K562 (cell line): Measurements from ENCODE around the gene ROBO1. TPM values are rescaled to one million over a fixed set of nuclear protein-coding genes. Genes with fewer than 3 reads are reported as not detected.

Experiments
- ATAC-seq: fragments of 200-7000 bp; cut with Tn5 transposase; 3 replicates; pipeline ENCODE4 v1.9.1; 2020; ENCODE audit warnings: moderate library complexity
- BruUV-seq: library from RNA; stranded (reverse); fragments of 400-500 nt; replicated peaks from 2 replicates; lab custom pipeline; 2021; lab: Mats Ljungman, UMichigan
- CTCF ChIA-PET: fragments of 300-600 bp; formaldehyde crosslinking; extraction: SDS; loops from one replicate; lab custom pipeline; 2021; ENCODE audit warnings: low intra/inter-chr PET ratio; lab: Yijun Ruan, JAX
- POLR2A ChIA-PET: fragments of 300-600, 350-650 bp; sonication (Branson Sonifier 250); formaldehyde crosslinking; extraction: SDS; loops from one replicate; lab custom pipeline; 2021; ENCODE audit warnings: antibody characterized with exemption, inconsistent platforms; lab: Yijun Ruan, JAX
- DNase-seq, 4 experiments: peaks; one replicate each; pipeline versions ENCODE4 v3.0.0 to v3.0.0-alpha.2; 2011 to 2018; ENCODE audit warnings: low spot score in 3 of 4, mixed read lengths in 3 of 4; ENCODE audit errors: extremely low read depth in 1 of 4
- FAIRE-seq: peaks from 2 replicates; lab custom pipeline; 2011; peaks lifted over from hg19 to GRCh38; lab: Jason Lieb, UNC
- H2AFZ ChIP-seq: 2 replicates; pipeline ENCODE4 v1.6.0; 2011; ENCODE audit warnings: low read depth, low read length, control low read depth, inconsistent platforms
- H3K27ac ChIP-seq: fragments of 200-600 bp; 3 replicates; pipeline ENCODE4 v1.8.0; 2011; ENCODE audit warnings: low read depth, mild to moderate bottlenecking, control low read depth, inconsistent platforms, low read length, moderate library complexity, mixed read lengths; ENCODE audit errors: extremely low read depth
- H3K27me3 ChIP-seq, 2 experiments: fragments of 300-600 bp in 1 of 2; 2 replicates in 1 of 2; 3 replicates in 1 of 2; pipeline versions ENCODE4 v1.6.0 to v1.8.0; 2011; ENCODE audit warnings: inconsistent platforms in 2 of 2, low read length in 2 of 2, mild to moderate bottlenecking in 1 of 2, mixed read lengths in 1 of 2, moderate library complexity in 1 of 2; ENCODE audit not compliant: control insufficient read depth in 2 of 2, insufficient read depth in 2 of 2
- H3K36me3 ChIP-seq: fragments of 300-600 bp; 3 replicates; pipeline ENCODE4 v1.8.0; 2011; ENCODE audit warnings: mild to moderate bottlenecking, low read length, inconsistent platforms; ENCODE audit not compliant: control insufficient read depth, insufficient read depth
- H3K4me1 ChIP-seq, 2 experiments: fragments of 200-600 bp in 1 of 2; replicated peaks in 1 of 2; 2 replicates in 1 of 2; 3 replicates in 1 of 2; pipeline versions ENCODE4 v1.5.1 to v1.8.0; 2011; ENCODE audit warnings: inconsistent platforms in 2 of 2, low read length in 2 of 2, mild to moderate bottlenecking in 1 of 2, mixed read lengths in 1 of 2, moderate library complexity in 1 of 2; ENCODE audit not compliant: control insufficient read depth in 2 of 2, insufficient read depth in 2 of 2
- H3K4me2 ChIP-seq: 2 replicates; pipeline ENCODE4 v1.6.1; 2011; ENCODE audit warnings: low read length, control low read depth, inconsistent platforms, mixed read lengths; ENCODE audit not compliant: insufficient read depth
- H3K4me3 ChIP-seq: fragments of 200-600 bp; sonication (generic), shearing (Covaris generic); 2 replicates; pipeline ENCODE4 v1.5.1; 2016; ENCODE audit warnings: control low read depth, inconsistent platforms
- H3K79me2 ChIP-seq: fragments of 200-600 bp; 3 replicates; pipeline ENCODE4 v1.8.0; 2011; ENCODE audit warnings: low read length, inconsistent platforms; ENCODE audit not compliant: control insufficient read depth, insufficient read depth
- H3K9ac ChIP-seq, 2 experiments: 2 replicates each; pipeline versions ENCODE4 v1.6.0 to v1.6.1; 2011; ENCODE audit warnings: low read depth in 2 of 2, low read length in 2 of 2, control low read depth in 1 of 2, inconsistent platforms in 1 of 2, mild to moderate bottlenecking in 1 of 2, mixed read lengths in 1 of 2; ENCODE audit not compliant: insufficient read depth in 1 of 2
- H3K9me1 ChIP-seq: one replicate; pipeline ENCODE4 v1.6.0; 2011; ENCODE audit warnings: inconsistent platforms, mild to moderate bottlenecking, low read length, moderate library complexity; ENCODE audit not compliant: control insufficient read depth, insufficient read depth
- H3K9me3 ChIP-seq: replicated peaks from 2 replicates; pipeline ENCODE4 v1.5.1; 2011; ENCODE audit warnings: low read depth, low read length, inconsistent platforms; ENCODE audit not compliant: control insufficient read depth, insufficient read depth
- H4K20me1 ChIP-seq: replicated peaks from 2 replicates; pipeline ENCODE4 v1.6.1; 2011; ENCODE audit warnings: low read length, inconsistent platforms, mixed read lengths; ENCODE audit not compliant: control insufficient read depth, insufficient read depth
- BDP1 ChIP-seq: IDR thresholded peaks from 3 replicates; pipeline ENCODE4 v1.6.1; 2011; ENCODE audit not compliant: insufficient read length, insufficient read depth
- ESRRB ChIP-seq: fragments of 250-450 bp; sonication (Bioruptor Pico); IDR thresholded peaks from 2 replicates; pipeline ENCODE4 v1.5.0; 2020; ENCODE audit warnings: mild to moderate bottlenecking, moderate library complexity, borderline replicate concordance
- LEF1 ChIP-seq: fragments of 450-650 bp; IDR thresholded peaks from 2 replicates; pipeline ENCODE4 v1.6.1; 2016; ENCODE audit warnings: mild to moderate bottlenecking
- MAX ChIP-seq: sonication (generic); formaldehyde crosslinking; IDR thresholded peaks from 2 replicates; pipeline ENCODE4 v1.9.0; 2022; ENCODE audit warnings: mild to moderate bottlenecking, missing genetic modification reagents
- MAZ ChIP-seq, 2 experiments: fragments of 450-650 bp in 1 of 2; sonication (generic) in 1 of 2; formaldehyde crosslinking; IDR thresholded peaks in 1 of 2; conservative IDR thresholded peaks in 1 of 2; 2 replicates each; pipeline versions ENCODE4 v1.4.0 to v1.5.0; 2020; ENCODE audit warnings: mild to moderate bottlenecking in 1 of 2, missing genetic modification reagents in 1 of 2
- MBD2 ChIP-seq: sonication (generic); IDR thresholded peaks from 2 replicates; pipeline ENCODE4 v1.6.1; 2016; ENCODE audit warnings: low read depth, borderline replicate concordance
- MEF2A ChIP-seq: IDR thresholded peaks from 2 replicates; pipeline ENCODE4 v1.6.1; 2011; ENCODE audit warnings: low read depth, mild to moderate bottlenecking, low read length, moderate library complexity; ENCODE audit not compliant: control insufficient read depth
- PTRF ChIP-seq: fragments of 450-650 bp; IDR thresholded peaks from 2 replicates; pipeline ENCODE4 v1.6.1; 2016; ENCODE audit warnings: mild to moderate bottlenecking, missing genetic modification characterization, missing compliant biosample characterization
- TRIM24 ChIP-seq, 2 experiments: fragments of 450-650 bp; IDR thresholded peaks; 2 replicates each; pipeline ENCODE4 v1.6.1; 2016
- ZFP91 ChIP-seq: sonication (generic); formaldehyde crosslinking; IDR thresholded peaks from 2 replicates; pipeline ENCODE4 v1.8.0; 2022; ENCODE audit warnings: mild to moderate bottlenecking, missing genetic modification reagents
- ZNF764 ChIP-seq: fragments of 250-450 bp; sonication (Bioruptor Pico); IDR thresholded peaks from 2 replicates; pipeline ENCODE4 v1.4.0; 2020; ENCODE audit warnings: low read depth, mild to moderate bottlenecking, moderate library complexity
- in situ Hi-C: fragments of 300-500 bp; cut with MboI; formaldehyde crosslinking; loops from 4 replicates; pipeline ENCODE4 v1.15.0; 2018; ENCODE audit warnings: inconsistent platforms, mixed read lengths
- intact Hi-C: fragments of 100-400 bp; cut with micrococcal nuclease; formaldehyde crosslinking; loops from 2 replicates; pipeline ENCODE4 v1.14.2; 2022
- polyA plus RNA-seq, 8 experiments: library from polyadenylated mRNA; depleted of rRNA in 4 of 8; stranded (reverse) in 5 of 8; unstranded in 3 of 8; fragments of >200 nt; fragmentation: Nextera tagmentation in 2 of 8; fragmentation: Illumina TruSeq in 1 of 8; extraction: Ambion mirVana in 2 of 8; extraction: Trizol in 1 of 8; gene quantifications; 2 replicates each; pipeline versions ENCODE4 v1.2.1 to v1.2.3, GENCODE V29; 2011 to 2014; ENCODE audit warnings: inconsistent platforms in 1 of 8, missing spikeins in 1 of 8
- total RNA-seq, 7 experiments: library from RNA; depleted of rRNA in 6 of 7; stranded (reverse); fragments of >200 nt in 6 of 7; fragmentation: Illumina TruSeq in 2 of 7; extraction: Trizol in 2 of 7; gene quantifications; 2 replicates each; pipeline versions ENCODE4 v1.2.1 to v1.2.3, GENCODE V29; 2011 to 2021; ENCODE audit warnings: low replicate concordance in 1 of 7
- TF ChIP-seq, protein P1 (sequence below): fragments of 200-800 bp; sonication (Bioruptor generic); IDR thresholded peaks from 2 replicates; pipeline ENCODE4 v1.6.1; 2017; ENCODE audit warnings: missing genetic modification characterization, missing compliant biosample characterization

ROBO1 gene
- total and polyA plus RNA-seq, 9 of the 15 experiments (the other 6 are each of a cell fraction or from before 2014, with no cell fraction given), result 0.01 to 0.53 (median 0.17) TPM; not detected in 5

- H3K9me3 ChIP-seq, result no peaks in the 10 kb centered on the region
- DNase-seq (no peak), FAIRE-seq (no peak), ATAC-seq (no peak)
- no peaks in the 10 kb centered on the region for H3K4me1 ChIP-seq
- intact Hi-C loops, result no loop called here
- no peak overlapping the region for H3K4me3 ChIP-seq
- H3K9me1 ChIP-seq, result no peaks in the 10 kb centered on the region
- no peaks in the 10 kb centered on the region for H3K79me2 ChIP-seq
- ChIA-PET POLR2A (no interaction called here), CTCF (no interaction called here)
- no peak overlapping the region for H3K9ac ChIP-seq
- no peaks in the 10 kb centered on the region for H4K20me1 ChIP-seq
- H3K36me3 ChIP-seq, result no peaks in the 10 kb centered on the region
- H3K27me3 ChIP-seq, result no peaks in the 10 kb centered on the region
- in situ Hi-C loops, result no loop called here
- no TSS peak for BruUV-seq
- no peak overlapping the region for H3K4me2 ChIP-seq
- no peak overlapping the region for H3K27ac ChIP-seq
- no peak overlapping the region for H2AFZ ChIP-seq
- no peak for TF ChIP-seq MAZ (CRISPR knock-in tag; conservative IDR thresholded peaks at IDR 0.05 in 1 of 2, IDR thresholded peaks at IDR 0.05 in 1 of 2)
- no peak for TF ChIP-seq ZFP91 (CRISPR knock-in tag)
- TF ChIP-seq ESRRB (CRISPR knock-in tag), result no peak
- TF ChIP-seq PTRF (tag), result no peak
- TF ChIP-seq, protein P1, sequence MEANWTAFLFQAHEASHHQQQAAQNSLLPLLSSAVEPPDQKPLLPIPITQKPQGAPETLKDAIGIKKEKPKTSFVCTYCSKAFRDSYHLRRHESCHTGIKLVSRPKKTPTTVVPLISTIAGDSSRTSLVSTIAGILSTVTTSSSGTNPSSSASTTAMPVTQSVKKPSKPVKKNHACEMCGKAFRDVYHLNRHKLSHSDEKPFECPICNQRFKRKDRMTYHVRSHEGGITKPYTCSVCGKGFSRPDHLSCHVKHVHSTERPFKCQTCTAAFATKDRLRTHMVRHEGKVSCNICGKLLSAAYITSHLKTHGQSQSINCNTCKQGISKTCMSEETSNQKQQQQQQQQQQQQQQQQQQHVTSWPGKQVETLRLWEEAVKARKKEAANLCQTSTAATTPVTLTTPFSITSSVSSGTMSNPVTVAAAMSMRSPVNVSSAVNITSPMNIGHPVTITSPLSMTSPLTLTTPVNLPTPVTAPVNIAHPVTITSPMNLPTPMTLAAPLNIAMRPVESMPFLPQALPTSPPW, result no peak
- TF ChIP-seq LEF1, result no peak
- no peak for TF ChIP-seq MEF2A
- no peak for TF ChIP-seq MAX (CRISPR knock-in tag)
- no peak for TF ChIP-seq ZNF764 (CRISPR knock-in tag)
- no peak for TF ChIP-seq MBD2
- no peak for TF ChIP-seq TRIM24 (IDR thresholded peaks at IDR 0.05)
- TF ChIP-seq BDP1, result no peak
Observed at GRCh38 chr3:78822726-78823125, 945.1 kb downstream of the ROBO1 start.
